ENCODE data around the gene RUFY4.

DNA sequence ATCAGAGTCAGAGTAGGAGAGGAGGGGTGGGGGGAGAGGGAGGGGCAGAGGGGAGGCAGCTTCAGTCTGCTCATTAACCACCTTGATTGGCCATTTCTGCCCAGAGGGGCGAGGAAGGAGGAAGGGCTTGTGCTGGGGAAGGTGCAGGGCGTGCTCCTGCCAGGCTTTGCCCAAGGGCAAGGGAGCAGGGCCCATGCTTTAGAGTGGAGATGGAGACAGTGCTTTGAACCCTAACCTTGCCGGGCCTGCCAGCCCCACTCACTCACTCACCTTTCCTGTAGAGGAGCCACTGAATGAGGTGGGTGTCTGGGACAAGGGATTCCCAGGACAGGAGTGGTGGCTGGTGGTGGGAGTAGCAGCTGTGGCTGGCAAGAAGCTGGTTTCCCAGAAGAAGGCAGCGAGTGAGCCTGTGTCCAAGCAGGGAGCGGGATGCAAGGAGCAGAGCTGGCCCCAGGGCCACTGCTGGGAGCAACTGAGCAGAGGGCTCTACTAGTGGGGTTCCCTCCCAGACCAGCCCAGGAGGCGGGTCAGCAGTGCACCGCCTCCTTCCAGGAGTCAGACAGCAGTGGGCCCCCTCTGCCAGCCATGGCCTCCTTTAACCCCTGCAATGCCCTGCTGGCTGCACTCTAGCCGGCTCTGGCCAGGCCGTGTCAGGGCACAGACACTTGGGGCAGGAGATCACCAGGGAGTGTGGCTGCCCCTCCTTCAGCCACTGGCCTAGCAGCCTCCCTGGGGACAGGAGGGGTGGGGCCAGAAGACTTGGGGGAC, 3.6 kb upstream of the RUFY4 start:
- TF ChIP-seq, protein P1, sequence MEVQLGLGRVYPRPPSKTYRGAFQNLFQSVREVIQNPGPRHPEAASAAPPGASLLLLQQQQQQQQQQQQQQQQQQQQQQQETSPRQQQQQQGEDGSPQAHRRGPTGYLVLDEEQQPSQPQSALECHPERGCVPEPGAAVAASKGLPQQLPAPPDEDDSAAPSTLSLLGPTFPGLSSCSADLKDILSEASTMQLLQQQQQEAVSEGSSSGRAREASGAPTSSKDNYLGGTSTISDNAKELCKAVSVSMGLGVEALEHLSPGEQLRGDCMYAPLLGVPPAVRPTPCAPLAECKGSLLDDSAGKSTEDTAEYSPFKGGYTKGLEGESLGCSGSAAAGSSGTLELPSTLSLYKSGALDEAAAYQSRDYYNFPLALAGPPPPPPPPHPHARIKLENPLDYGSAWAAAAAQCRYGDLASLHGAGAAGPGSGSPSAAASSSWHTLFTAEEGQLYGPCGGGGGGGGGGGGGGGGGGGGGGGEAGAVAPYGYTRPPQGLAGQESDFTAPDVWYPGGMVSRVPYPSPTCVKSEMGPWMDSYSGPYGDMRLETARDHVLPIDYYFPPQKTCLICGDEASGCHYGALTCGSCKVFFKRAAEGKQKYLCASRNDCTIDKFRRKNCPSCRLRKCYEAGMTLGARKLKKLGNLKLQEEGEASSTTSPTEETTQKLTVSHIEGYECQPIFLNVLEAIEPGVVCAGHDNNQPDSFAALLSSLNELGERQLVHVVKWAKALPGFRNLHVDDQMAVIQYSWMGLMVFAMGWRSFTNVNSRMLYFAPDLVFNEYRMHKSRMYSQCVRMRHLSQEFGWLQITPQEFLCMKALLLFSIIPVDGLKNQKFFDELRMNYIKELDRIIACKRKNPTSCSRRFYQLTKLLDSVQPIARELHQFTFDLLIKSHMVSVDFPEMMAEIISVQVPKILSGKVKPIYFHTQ (CRISPR knock-in tag; IDR thresholded peaks at IDR 0.05), result no peak
- no peak for TF ChIP-seq ATF2 (CRISPR knock-in tag; IDR thresholded peaks at IDR 0.05; ENCODE audit: borderline replicate concordance, low read depth)
- no peak for TF ChIP-seq E2F5 (CRISPR knock-in tag; IDR thresholded peaks at IDR 0.05)
- no peak for TF ChIP-seq CTCF (IDR thresholded peaks at IDR 0.05)
- no peak for TF ChIP-seq NR2C2 (CRISPR knock-in tag; IDR thresholded peaks at IDR 0.05)
- TF ChIP-seq ZNF219 (CRISPR knock-in tag; IDR thresholded peaks at IDR 0.05; ENCODE audit: borderline replicate concordance), result no peak
- no peak for TF ChIP-seq ATF1 (CRISPR knock-in tag; IDR thresholded peaks at IDR 0.05)
- no peak for TF ChIP-seq CREM (CRISPR knock-in tag; IDR thresholded peaks at IDR 0.05)
- TF ChIP-seq MAX (CRISPR knock-in tag; IDR thresholded peaks at IDR 0.05), result no peak
- TF ChIP-seq, protein P2, sequence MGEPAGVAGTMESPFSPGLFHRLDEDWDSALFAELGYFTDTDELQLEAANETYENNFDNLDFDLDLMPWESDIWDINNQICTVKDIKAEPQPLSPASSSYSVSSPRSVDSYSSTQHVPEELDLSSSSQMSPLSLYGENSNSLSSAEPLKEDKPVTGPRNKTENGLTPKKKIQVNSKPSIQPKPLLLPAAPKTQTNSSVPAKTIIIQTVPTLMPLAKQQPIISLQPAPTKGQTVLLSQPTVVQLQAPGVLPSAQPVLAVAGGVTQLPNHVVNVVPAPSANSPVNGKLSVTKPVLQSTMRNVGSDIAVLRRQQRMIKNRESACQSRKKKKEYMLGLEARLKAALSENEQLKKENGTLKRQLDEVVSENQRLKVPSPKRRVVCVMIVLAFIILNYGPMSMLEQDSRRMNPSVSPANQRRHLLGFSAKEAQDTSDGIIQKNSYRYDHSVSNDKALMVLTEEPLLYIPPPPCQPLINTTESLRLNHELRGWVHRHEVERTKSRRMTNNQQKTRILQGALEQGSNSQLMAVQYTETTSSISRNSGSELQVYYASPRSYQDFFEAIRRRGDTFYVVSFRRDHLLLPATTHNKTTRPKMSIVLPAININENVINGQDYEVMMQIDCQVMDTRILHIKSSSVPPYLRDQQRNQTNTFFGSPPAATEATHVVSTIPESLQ (CRISPR knock-in tag; IDR thresholded peaks at IDR 0.05), result no peak

Measured in WTC11 (cell line).